Keratinocyte (primary cell): Measurements from ENCODE around the gene MFN2. TPM values are rescaled to one million over a fixed set of nuclear protein-coding genes. Genes with fewer than 3 reads are reported as not detected.
"Not testable (repeated sequence)": the region's sequence is repeated elsewhere in the genome, so short reads cannot be mapped to it uniquely, and the experiment has no call there.

Experiments used
- DNase-seq: peaks from one replicate; pipeline ENCODE4 v3.0.0-alpha.2; 2011; ENCODE audit warnings: low read depth, missing footprints, low spot score
- FAIRE-seq: peaks from 2 replicates; lab custom pipeline; 2011; peaks lifted over from hg19 to GRCh38; lab: Jason Lieb, UNC
- H2AFZ ChIP-seq: 2 replicates; pipeline ENCODE4 v1.6.0; 2012; ENCODE audit warnings: low read length, control low read depth, inconsistent platforms; ENCODE audit not compliant: control insufficient read depth
- H3K27ac ChIP-seq: 2 replicates; pipeline ENCODE4 v1.5.1; 2011; ENCODE audit warnings: low read length; ENCODE audit not compliant: control insufficient read depth, insufficient read depth
- H3K27me3 ChIP-seq: 3 replicates; pipeline ENCODE4 v1.6.0; 2011; ENCODE audit warnings: low read length; ENCODE audit not compliant: control insufficient read depth, insufficient read depth; ENCODE audit errors: extremely low read depth
- H3K36me3 ChIP-seq, 2 experiments: 2 replicates in 1 of 2; 3 replicates in 1 of 2; pipeline ENCODE4 v1.5.1; 2011; ENCODE audit warnings: low read length in 2 of 2, mild to moderate bottlenecking in 1 of 2; ENCODE audit not compliant: control insufficient read depth in 2 of 2, insufficient read depth in 2 of 2; ENCODE audit errors: extremely low read depth in 1 of 2
- H3K4me1 ChIP-seq: 3 replicates; pipeline ENCODE4 v1.5.1; 2011; ENCODE audit warnings: low read length; ENCODE audit not compliant: control insufficient read depth, insufficient read depth; ENCODE audit errors: extremely low read depth
- H3K4me2 ChIP-seq: 3 replicates; pipeline ENCODE4 v1.6.0; 2011; ENCODE audit warnings: low read depth, low read length; ENCODE audit not compliant: control insufficient read depth, insufficient read depth; ENCODE audit errors: extremely low read depth
- H3K4me3 ChIP-seq, 3 experiments: fragments of 200-600 bp in 1 of 3; sonication (generic) in 1 of 3; 2 replicates in 2 of 3; 3 replicates in 1 of 3; pipeline ENCODE4 v1.5.1; 2011 to 2016; ENCODE audit warnings: low read length in 3 of 3, mild to moderate bottlenecking in 3 of 3, control low read depth in 2 of 3, inconsistent platforms in 1 of 3, low read depth in 1 of 3, mixed read lengths in 1 of 3, mixed run types in 1 of 3, moderate library complexity in 1 of 3; ENCODE audit not compliant: control insufficient read depth in 2 of 3, insufficient read depth in 2 of 3; ENCODE audit errors: extremely low read depth in 1 of 3
- H3K79me2 ChIP-seq: 2 replicates; pipeline ENCODE4 v1.6.0; 2012; ENCODE audit warnings: low read length; ENCODE audit not compliant: control insufficient read depth, insufficient read depth
- H3K9ac ChIP-seq: 3 replicates; pipeline ENCODE4 v1.6.0; 2011; ENCODE audit warnings: low read length; ENCODE audit not compliant: control insufficient read depth, insufficient read depth; ENCODE audit errors: extremely low read depth
- H3K9me1 ChIP-seq: 3 replicates; pipeline ENCODE4 v1.6.0; 2011; ENCODE audit warnings: low read length; ENCODE audit not compliant: control insufficient read depth, insufficient read depth; ENCODE audit errors: extremely low read depth
- H3K9me3 ChIP-seq: 2 replicates; pipeline ENCODE4 v1.5.1; 2012; ENCODE audit warnings: low read depth, low read length; ENCODE audit not compliant: control insufficient read depth
- H4K20me1 ChIP-seq: 3 replicates; pipeline ENCODE4 v1.6.0; 2011; ENCODE audit warnings: low read length; ENCODE audit not compliant: control insufficient read depth, insufficient read depth; ENCODE audit errors: extremely low read depth
- CTCF ChIP-seq, 3 experiments: IDR thresholded peaks in 1 of 3; conservative IDR thresholded peaks in 1 of 3; optimal IDR thresholded peaks in 1 of 3; 2 replicates in 2 of 3; 3 replicates in 1 of 3; pipeline versions ENCODE3 to v1.5.1; 2011; ENCODE audit warnings: low read length in 3 of 3, mild to moderate bottlenecking in 3 of 3, moderate library complexity in 2 of 3, control low read depth in 1 of 3, inconsistent platforms in 1 of 3; ENCODE audit not compliant: insufficient read depth in 2 of 3; ENCODE audit errors: extremely low read depth in 1 of 3
- EZH2 ChIP-seq: IDR thresholded peaks from one replicate; pipeline ENCODE4 v1.6.1; 2012; ENCODE audit warnings: inconsistent platforms, mild to moderate bottlenecking, low read length, moderate library complexity
- dilution Hi-C: fragments of 300-500 bp; cut with MboI; formaldehyde crosslinking; loops from one replicate; pipeline ENCODE4 v1.7.0; 2020; ENCODE audit warnings: low sequenced_read_pairs; ENCODE audit not compliant: extremely low pct_ligation_motif_present
- polyA plus RNA-seq, 5 experiments: library from polyadenylated mRNA; depleted of rRNA in 3 of 5; stranded (reverse) in 3 of 5; stranded (forward) in 1 of 5; unstranded in 1 of 5; fragments of >200 nt; gene quantifications; 1 replicate in 1 of 5; 2 replicates in 3 of 5; 3 replicates in 1 of 5; pipeline versions ENCODE4 v1.2.1 to v1.2.3, GENCODE V29; 2011 to 2012; ENCODE audit warnings: missing spikeins in 2 of 5, low read depth in 1 of 5, low replicate concordance in 1 of 5

MFN2 gene
- polyA plus RNA-seq, 1 donor (not counting 4 experiments of a cell fraction or from before 2014, with no cell fraction given) = 102 TPM

- Histone ChIP-seq H3K79me2 (no peaks in the 10 kb centered on the region), H3K4me3 (no peak overlapping the region), H3K4me1 (no peaks in the 10 kb centered on the region), H3K9ac (no peak overlapping the region), H3K9me3 (no peaks in the 10 kb centered on the region), H3K9me1 (no peaks in the 10 kb centered on the region), H3K4me2 (no peak overlapping the region), H3K27me3 (peaks cover 6% of the 10 kb centered on the region), H3K36me3 (no peaks in the 10 kb centered on the region), H3K27ac (no peak overlapping the region), H2AFZ (no peak overlapping the region), H4K20me1 (no peaks in the 10 kb centered on the region)
- dilution Hi-C loops = no loop called here
- no peak for DNase-seq
- TF ChIP-seq EZH2 (no peak), CTCF (optimal IDR thresholded peaks at IDR 0.05 in 1 of 3, IDR thresholded peaks at IDR 0.05 in 1 of 3, conservative IDR thresholded peaks at IDR 0.05 in 1 of 3; ENCODE audit: extremely low read depth in 1 of 3, insufficient read depth in 2 of 3, low read length in 3 of 3) (no peak)
- FAIRE-seq = no peak
These were observed 60.3 kb downstream of the MFN2 start for GRCh38 chr1:12040457-12041051.

DNA sequence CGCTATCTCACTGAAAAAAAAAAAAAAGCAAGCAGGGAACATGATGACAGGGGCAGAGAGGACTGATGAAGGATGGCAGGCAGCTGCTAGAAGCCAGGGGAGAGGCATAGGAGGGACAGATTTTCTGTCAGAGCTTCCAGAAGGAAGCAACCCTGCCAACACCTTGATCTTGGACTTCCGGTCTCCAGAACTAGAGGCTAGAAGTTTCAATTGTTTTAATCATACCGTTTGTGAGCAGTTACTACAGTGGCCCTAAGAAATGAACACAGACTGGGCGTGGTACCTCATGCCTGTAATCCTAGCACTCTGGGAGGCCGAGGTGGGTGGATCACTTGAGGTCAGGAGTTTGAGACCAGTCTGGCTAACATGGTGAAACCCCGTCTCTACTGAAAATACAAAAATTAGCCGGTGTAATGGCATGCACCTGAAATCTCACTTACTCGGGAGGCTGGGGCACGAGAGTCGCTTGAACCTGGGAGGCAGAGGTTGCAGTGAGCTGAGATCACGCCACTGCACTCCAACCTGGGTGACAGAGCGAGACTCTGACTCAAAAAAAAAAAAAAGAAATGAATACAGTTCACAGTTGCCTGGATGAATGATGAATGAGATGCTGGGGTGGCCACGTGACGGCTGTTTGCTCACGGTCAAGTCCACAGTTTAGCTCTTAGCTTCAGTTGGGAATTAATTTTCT lies 64.1 kb downstream of the MFN2 start:
- H3K4me3 ChIP-seq, H3K27ac ChIP-seq, H3K9me3 ChIP-seq, H3K79me2 ChIP-seq, H3K36me3 ChIP-seq, H3K27me3 ChIP-seq, dilution Hi-C loops, H3K4me2 ChIP-seq, H3K4me1 ChIP-seq, H3K9me1 ChIP-seq, FAIRE-seq, H2AFZ ChIP-seq, H4K20me1 ChIP-seq, DNase-seq, H3K9ac ChIP-seq: not testable (repeated sequence)
